ENCODE measurements around the gene DDX52.
"Not testable (repeated sequence)": the region's sequence is repeated elsewhere in the genome, so short reads cannot be mapped to it uniquely, and the experiment has no call there.

DDX52 gene

GRCh38 chr17:37650419-37651003 lies 7.3 kb upstream of the DDX52 start:
- no peak for DNase-seq

- DNase-seq: no peak
Observed at GRCh38 chr17:37648555-37648954, 5.3 kb upstream of the DDX52 start.

DNA sequence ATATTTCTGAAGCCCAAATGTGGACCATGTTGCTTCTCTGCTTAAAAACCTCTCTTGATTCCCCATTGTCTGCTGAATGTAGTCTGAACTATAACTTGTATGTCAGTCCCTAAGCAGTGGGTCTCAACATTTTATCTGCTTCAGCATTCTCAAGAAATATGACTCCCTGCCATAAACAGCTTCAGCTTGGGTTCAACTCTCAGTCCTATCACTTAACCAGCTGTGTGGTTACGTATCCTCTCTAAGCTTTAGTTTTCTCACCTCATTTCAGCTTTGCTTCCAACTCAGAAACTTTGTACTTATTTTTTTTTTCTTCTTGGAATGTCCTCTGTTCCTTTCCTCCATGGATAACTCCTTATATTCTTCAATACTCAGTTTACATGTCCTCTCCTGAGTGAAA lies 4.6 kb upstream of the DDX52 start:
- no peak for DNase-seq

DNA sequence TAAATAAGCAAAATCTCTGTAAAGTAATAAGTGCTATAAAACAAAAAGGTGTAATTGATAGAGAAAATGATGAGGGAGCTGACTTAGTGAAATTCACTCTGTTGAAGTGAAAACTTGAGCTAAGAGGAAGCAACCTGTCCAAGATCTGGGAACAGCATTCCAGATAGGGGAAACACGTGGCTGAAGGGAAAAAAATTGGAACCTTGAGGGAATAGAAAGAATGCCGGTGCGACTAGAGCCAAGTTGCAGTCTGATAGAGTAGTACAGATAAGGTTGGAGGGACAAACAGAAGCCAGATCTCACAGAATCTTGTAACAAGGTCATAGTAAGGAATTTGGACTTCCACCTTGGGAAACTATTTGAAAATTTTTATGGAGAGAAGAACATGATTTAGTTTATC lies 623 bp upstream of the DDX52 start:
- DNase-seq: no peak

DNA sequence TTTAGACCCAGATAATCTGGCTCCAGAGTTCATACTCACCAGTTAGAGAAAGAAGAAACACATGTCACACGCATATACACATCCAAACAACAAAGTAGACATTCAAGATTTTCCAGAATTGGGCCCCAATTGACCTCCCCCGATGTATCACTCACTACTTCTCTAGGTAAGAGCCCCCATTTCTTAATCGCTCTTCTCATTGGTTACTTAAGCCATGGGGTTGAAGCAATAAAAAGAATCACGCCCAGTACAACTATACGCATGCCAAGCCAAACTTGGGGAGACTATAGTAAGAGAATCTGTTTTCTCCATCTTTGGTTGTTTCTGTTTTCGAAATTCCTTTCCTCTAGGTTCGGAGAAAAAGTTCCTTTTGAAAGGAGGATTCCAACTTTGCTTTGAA lies 565 bp downstream of the DDX52 start:
- no peak for DNase-seq

GRCh38 chr17:37640015-37640414 lies 3.2 kb downstream of the DDX52 start:
- no peak for DNase-seq

- no peak for DNase-seq
Observed at GRCh38 chr17:37637956-37638355, 5.3 kb downstream of the DDX52 start.

GRCh38 chr17:37616430-37616829 lies 26.8 kb downstream of the DDX52 start:
- not testable (repeated sequence) for DNase-seq

GRCh38 chr17:37614823-37615222 lies 28.4 kb downstream of the DDX52 start:
- DNase-seq: no peak

DNA sequence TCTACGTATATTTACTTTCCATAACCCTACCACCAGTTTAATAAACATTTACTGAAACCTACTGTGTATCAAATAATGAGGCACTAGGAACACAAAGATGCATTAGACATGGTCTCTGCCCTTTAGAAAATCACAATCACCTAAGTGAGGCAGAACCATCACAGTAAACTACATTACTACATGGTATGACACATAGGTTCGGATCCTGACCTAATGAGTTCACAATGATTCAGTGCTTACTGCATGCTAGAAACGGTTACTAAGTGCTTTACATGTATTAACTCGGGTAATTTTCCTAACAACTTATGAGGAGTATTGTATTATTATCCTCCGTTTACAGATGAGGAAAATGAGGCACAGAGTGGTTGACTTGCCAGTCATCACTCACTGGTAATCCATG lies 28.9 kb downstream of the DDX52 start:
- DNase-seq: no peak

DNA sequence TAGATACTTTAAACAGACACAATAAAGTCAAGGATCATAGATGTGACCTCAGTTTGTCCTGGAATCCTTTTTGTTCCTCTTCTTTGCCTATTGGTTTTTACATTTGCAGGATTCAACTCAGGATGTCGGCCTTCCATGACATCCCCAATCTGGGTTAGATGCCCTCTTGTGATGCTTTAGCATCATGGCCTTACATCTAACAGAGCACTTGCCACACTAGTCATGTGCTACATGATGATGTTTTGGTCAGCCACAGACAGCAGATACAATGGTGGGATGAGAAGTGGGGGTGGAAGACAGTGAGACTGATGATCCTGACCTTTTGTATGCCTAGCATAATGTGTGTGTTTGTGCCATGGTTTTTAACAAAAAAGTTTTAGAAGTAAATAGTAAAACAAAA lies 32.3 kb downstream of the DDX52 start:
- DNase-seq: no peak

GRCh38 chr17:37610041-37610420 lies 33.2 kb downstream of the DDX52 start:
- DNase-seq: not testable (repeated sequence)

DNA sequence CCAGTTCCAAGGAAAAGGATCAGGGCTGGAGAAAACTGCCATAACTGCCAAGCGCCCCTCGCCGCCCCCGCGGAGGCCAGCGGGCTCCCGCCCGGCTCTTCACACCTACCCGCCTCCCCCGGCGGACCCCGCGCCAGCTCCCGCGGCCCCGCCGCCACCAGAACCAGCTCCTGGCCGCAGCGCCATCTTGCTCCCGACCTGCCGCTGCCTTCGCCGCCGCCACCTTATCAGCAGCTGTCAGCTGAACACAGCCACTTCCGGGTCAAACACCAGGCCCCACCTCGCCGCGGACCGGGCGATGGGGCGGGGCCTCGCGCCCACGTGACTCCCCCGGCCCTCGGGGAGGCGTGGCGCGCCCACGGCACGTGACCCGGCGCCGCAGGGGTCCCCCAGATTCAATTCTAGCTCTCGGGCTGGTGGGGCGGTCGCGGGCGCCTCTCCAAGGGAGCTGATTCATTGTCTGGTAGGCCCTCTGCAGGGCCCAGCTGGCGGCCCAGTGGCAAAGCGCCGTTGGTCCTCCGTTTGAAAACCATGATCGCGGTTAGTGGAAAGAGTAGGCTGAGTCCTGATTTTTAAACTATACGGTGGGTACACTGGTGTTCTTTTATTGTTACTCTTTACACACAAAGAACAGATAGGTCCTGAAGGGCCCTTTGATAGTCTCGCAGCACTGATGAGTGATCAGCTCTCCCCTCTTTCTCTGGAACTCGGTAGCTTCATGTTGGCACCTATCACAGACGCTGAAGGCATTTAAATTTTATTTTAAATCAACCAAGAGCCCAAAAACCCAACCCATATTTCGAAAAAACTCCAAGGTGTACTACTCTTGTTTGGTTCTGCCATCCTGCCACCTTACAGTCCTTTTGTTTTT lies 33.8 kb downstream of the DDX52 start, which contains the start of gene SYNRG:
Gene SYNRG (minus strand): TSS at position 249 of the 871 bp plus-strand sequence. CDS start 63 bp downstream, at position 186.
- DNase-seq: peak; percentile 93

- DNase-seq: no peak
Observed at GRCh38 chr17:37608351-37609169, 34.7 kb downstream of the DDX52 start.

DNA sequence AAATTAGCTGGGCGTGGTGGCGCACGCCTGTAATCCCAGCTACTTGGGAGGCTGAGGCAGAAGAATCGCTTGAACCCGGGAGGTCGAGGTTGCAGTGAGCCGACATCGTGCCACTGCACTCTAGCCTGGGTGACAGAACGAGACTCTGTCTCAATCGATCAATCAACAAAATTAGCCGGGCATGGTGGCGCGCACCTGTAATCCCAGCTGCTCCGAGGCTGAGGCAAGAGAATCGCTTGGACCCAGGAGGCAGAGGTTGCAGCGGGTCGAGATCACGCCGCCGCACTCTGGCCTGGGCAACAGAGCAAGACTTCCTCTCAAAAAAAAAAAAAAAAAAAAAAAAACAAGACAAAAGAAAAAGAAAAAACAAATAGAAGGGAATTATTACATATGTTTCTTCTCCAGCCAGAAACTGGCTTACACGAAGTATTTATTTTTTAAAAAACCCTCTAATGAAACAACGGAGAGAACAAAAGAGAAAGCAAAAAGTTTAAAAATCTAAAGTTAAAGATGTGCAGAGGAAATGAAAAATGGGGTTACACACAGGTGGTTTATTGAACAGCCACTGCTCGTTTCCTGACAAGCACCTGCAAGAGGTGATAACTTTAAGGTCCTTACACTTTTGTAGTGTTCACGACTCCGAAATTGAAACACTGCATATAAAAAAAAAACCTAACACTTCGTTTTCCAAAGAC lies 35.5 kb downstream of the DDX52 start:
- peak; percentile 8 for DNase-seq

DNA sequence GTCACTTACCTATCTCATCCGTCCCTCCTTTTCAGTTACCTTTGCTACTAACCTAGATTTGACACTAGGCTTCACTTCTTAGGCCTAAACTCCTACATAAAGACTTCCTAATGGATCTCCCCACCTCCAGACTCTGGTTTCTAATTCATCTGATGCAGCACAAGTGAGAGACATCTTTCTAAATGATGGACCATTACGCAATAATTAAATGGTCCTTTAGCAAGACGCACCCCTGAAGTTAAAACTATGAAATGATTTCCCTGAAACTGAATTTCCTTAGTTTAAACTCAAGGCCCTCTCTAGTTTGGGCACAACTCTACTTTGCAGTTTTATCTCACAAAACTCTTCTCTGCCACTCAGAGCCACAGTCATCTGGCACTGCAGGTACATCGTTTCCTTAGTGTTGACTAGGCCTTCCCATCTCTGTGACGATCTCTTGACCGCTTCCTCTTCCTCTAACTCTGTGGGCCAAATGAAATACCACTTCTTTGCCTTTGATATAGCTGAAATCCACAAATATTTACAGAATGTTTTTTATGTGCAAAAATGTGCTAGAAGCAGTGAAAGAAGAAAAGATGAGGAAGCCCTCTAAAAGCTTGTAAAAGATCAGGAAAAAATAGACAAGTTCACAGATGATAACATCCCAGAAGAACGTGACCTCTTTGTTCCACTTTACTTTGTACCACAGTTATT lies 37.3 kb downstream of the DDX52 start:
- peak; percentile 15 for DNase-seq

DNA sequence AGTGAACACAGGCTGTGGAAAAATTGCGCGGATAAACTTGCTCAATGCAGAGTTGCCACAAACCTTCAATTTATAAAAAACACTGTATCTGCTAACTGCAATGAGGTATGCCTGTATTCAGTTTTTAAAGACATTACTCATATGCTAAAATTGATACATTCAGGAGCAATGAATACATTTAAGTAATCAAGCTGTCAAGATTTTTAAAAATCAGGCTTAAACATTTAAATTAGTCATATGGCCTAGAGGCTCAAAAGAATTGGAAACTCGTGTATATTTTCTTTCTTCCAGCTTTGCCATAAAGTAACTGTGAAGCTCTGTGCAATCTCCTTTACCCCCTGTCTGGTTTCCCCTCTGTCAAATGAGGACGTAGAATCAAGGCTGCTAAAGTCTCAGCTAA lies 38.2 kb downstream of the DDX52 start:
- no peak for DNase-seq

DNA sequence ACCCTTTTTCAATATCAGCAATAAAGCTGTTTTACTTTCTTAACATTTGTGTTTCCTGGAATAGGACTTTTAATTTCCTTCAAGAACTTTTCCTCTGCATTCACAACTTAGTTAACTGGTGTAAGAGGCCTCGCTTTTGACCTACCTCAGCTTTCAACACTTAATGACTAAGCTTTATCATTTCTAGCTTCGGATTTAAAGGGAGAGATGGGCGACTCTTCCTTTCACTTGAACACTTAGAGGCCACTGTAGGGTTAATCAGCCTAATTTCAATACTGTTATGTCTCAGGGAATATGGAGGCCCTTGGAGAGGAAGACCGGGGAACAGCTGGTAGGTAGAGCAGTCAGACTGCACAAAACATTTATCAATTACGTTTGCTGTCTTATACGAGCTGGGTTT lies 38.7 kb downstream of the DDX52 start:
- DNase-seq: no peak

- DNase-seq: no peak
Observed at GRCh38 chr17:37598145-37598544, 45.1 kb downstream of the DDX52 start.

DNA sequence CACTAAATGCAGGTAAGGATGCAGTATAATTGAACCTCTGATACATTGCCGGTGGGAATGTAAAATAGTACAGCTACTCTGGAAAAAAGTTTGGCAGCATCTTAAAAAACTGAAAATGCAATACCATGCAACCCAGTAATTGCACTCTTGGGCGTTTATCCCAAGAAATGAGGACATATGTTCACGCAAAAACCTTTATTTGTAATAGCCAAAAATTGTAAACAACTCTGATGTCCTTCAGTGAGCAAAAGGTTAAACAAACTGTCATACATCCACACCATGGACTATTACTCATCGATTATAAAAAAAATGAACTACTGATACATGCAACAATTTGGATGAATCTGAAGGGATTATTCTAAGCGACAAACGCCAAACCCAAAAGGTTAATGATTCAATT lies 51.0 kb downstream of the DDX52 start:
- DNase-seq: no peak

DNA sequence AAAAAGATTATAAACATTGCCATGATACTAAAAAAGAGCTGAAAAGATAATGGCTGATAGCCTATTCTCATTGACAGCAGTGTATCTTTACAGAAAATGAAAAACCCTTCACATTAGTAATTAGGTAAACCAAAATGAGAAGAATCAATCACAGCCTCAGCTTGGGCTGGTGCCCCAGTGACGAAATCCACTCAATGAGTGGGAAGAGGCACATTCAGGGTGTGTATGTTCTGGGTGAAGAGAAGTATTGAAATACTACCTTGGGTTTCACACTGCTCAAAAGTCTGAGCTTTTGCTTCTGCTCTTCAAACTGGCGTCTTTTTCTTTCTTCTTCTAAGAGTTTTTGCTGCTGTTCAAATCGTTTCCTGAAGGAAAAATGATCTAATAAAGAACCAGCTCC lies 58.2 kb downstream of the DDX52 start:
- DNase-seq: no peak

GRCh38 chr17:37576281-37576680 lies 67.0 kb downstream of the DDX52 start:
- DNase-seq: no peak
